ENCODE data around the gene VRK3. TPM values are rescaled to one million over a fixed set of nuclear protein-coding genes. Genes with fewer than 3 reads are reported as not detected.

The VRK3 gene
- total and polyA plus RNA-seq, 11 donors, result 9.9 to 33.7 (median 23.1) TPM

- TF ChIP-seq CTCF (IDR thresholded peaks at IDR 0.05) (no peak), POLR2A (IDR thresholded peaks at IDR 0.05) (no peak)
- ATAC-seq (no peak), DNase-seq (no peak)
- intact Hi-C loops (cut with DNase I), result no loop called here
- Histone ChIP-seq H3K27me3 (no peaks in the 10 kb centered on the region), H3K4me1 (no peaks in the 10 kb centered on the region), H3K9me3 (peaks cover 0 to 27% (median 21%) of the 10 kb centered on the region in 12 donors), H3K4me3 (no peak overlapping the region), H3K27ac (no peak overlapping the region), H3K36me3 (peaks cover 8 to 100% (median 89%) of the 10 kb centered on the region in 9 donors)
- 80 to 90% (median 86%) methylated on average over 6 of the region's 6 CpGs for WGBS, 4 donors
These were observed 15.8 kb upstream of the VRK3 start for GRCh38 chr19:50040967-50041366.

GRCh38 chr19:50039968-50040367, 14.8 kb upstream of the VRK3 start:
- peaks cover 2 to 97% (median 79%) of the 10 kb centered on the region in 9 donors for H3K36me3 ChIP-seq
- intact Hi-C loops (cut with DNase I), result no loop called here
- no peaks in the 10 kb centered on the region for H3K4me1 ChIP-seq
- peaks cover 0 to 17% (median 11%) of the 10 kb centered on the region in 12 donors for H3K9me3 ChIP-seq
- DNase-seq (no peak), ATAC-seq (no peak)
- H3K27ac ChIP-seq, result no peak overlapping the region
- WGBS, 4 donors, result 93 to 100% (median 94%) methylated on average over 3 of the region's 3 CpGs
- TF ChIP-seq POLR2A (IDR thresholded peaks at IDR 0.05) (no peak), CTCF (IDR thresholded peaks at IDR 0.05) (no peak)
- H3K27me3 ChIP-seq, result no peaks in the 10 kb centered on the region
- H3K4me3 ChIP-seq, result no peak overlapping the region

GRCh38 chr19:50036908-50037307, 11.7 kb upstream of the VRK3 start:
- Histone ChIP-seq H3K27ac (no peak overlapping the region), H3K27me3 (no peaks in the 10 kb centered on the region), H3K4me3 (no peak overlapping the region), H3K36me3 (peaks cover 0 to 96% (median 78%) of the 10 kb centered on the region in 9 donors), H3K9me3 (no peaks in the 10 kb centered on the region), H3K4me1 (no peaks in the 10 kb centered on the region)
- TF ChIP-seq CTCF (IDR thresholded peaks at IDR 0.05) (no peak), POLR2A (IDR thresholded peaks at IDR 0.05) (no peak)
- ATAC-seq (no peak), DNase-seq (no peak)
- 93 to 96% (median 95%) methylated on average over 3 of the region's 3 CpGs for WGBS, 4 donors
- intact Hi-C loops (cut with DNase I), result no loop called here

GRCh38 chr19:50030937-50031336, 5.8 kb upstream of the VRK3 start:
- peak in 1 of 4 donors; percentile 13 for ATAC-seq
- Histone ChIP-seq H3K4me3 (no peak overlapping the region), H3K27ac (no peak overlapping the region), H3K4me1 (peaks cover 0 to 17% (median 11%) of the 10 kb centered on the region in 12 donors), H3K9me3 (no peaks in the 10 kb centered on the region), H3K36me3 (peaks cover 0 to 58% (median 46%) of the 10 kb centered on the region in 9 donors), H3K27me3 (no peaks in the 10 kb centered on the region)
- intact Hi-C loops (cut with DNase I), result no loop called here
- no peak for TF ChIP-seq POLR2A (IDR thresholded peaks at IDR 0.05)
- no peak for TF ChIP-seq CTCF (IDR thresholded peaks at IDR 0.05)
- DNase-seq, result no peak
- 79 to 85% (median 84%) methylated on average over 11 of the region's 11 CpGs for WGBS, 4 donors
